HT-29 (cell line): Measurements from ENCODE around the gene CADPS. TPM values are rescaled to one million over a fixed set of nuclear protein-coding genes. Genes with fewer than 3 reads are reported as not detected.
A peak's percentile ranks its signal among the peaks of the same experiment; 100 is the strongest.

Experiments used
- DNase-seq: peaks from one replicate; pipeline ENCODE4 v3.0.0-alpha.2; 2015; ENCODE audit warnings: low spot score
- total RNA-seq: library from RNA; depleted of rRNA; stranded (reverse); fragments of >200 nt; shearing (Covaris generic); gene quantifications from 2 replicates; pipeline ENCODE4 v1.2.3, GENCODE V29; 2014

CADPS gene
- total RNA-seq, 1 experiment from 2014 or later, result 0.13 TPM

GRCh38 chr3:62688050-62688449, 187.2 kb downstream of the CADPS start:
- no peak for DNase-seq

- no peak for DNase-seq
These were observed 188.5 kb downstream of the CADPS start for GRCh38 chr3:62686503-62687294.

- no peak for DNase-seq
These were observed 192.4 kb downstream of the CADPS start for GRCh38 chr3:62682826-62683225.

GRCh38 chr3:62679988-62680387, 195.2 kb downstream of the CADPS start:
- no peak for DNase-seq

GRCh38 chr3:62678841-62679240, 196.4 kb downstream of the CADPS start:
- DNase-seq, result no peak

- DNase-seq, result no peak
These were observed 197.3 kb downstream of the CADPS start for GRCh38 chr3:62677926-62678325.

GRCh38 chr3:62676689-62677271, 198.4 kb downstream of the CADPS start:
- no peak for DNase-seq

GRCh38 chr3:62675492-62675891, 199.7 kb downstream of the CADPS start:
- DNase-seq, result no peak

- DNase-seq, result no peak
These were observed 202.3 kb downstream of the CADPS start for GRCh38 chr3:62672988-62673313.

GRCh38 chr3:62672270-62672987, 202.8 kb downstream of the CADPS start:
- DNase-seq, result no peak

GRCh38 chr3:62670351-62670750, 204.9 kb downstream of the CADPS start:
- no peak for DNase-seq

- DNase-seq, result no peak
These were observed 206.1 kb downstream of the CADPS start for GRCh38 chr3:62669161-62669560.

GRCh38 chr3:62667714-62668113, 207.5 kb downstream of the CADPS start:
- peak; percentile 1 for DNase-seq

GRCh38 chr3:62665627-62666437, 209.4 kb downstream of the CADPS start:
- peak; percentile 73 for DNase-seq

GRCh38 chr3:62662677-62663076, 212.5 kb downstream of the CADPS start:
- no peak for DNase-seq

GRCh38 chr3:62659660-62660059, 215.6 kb downstream of the CADPS start:
- DNase-seq, result no peak

- DNase-seq, result no peak
These were observed 219.5 kb downstream of the CADPS start for GRCh38 chr3:62655691-62656063.

- no peak for DNase-seq
These were observed 220.0 kb downstream of the CADPS start for GRCh38 chr3:62655056-62655690.

- no peak for DNase-seq
These were observed 221.4 kb downstream of the CADPS start for GRCh38 chr3:62653796-62654195.

- DNase-seq, result no peak
These were observed 227.5 kb downstream of the CADPS start for GRCh38 chr3:62647711-62648110.

- no peak for DNase-seq
These were observed 230.7 kb downstream of the CADPS start for GRCh38 chr3:62644493-62644892.

- DNase-seq, result no peak
These were observed 236.9 kb downstream of the CADPS start for GRCh38 chr3:62638316-62638715.
